8988T (cell line): ENCODE data around the gene TMED7.

Experiments used
- DNase-seq: peaks from one replicate; pipeline ENCODE4 v3.0.0; 2011

The TMED7 gene

GRCh38 chr5:115626445-115626823 lies 598 bp upstream of the TMED7 start:
- DNase-seq = no peak

- no peak for DNase-seq
These were observed 842 bp downstream of the TMED7 start for GRCh38 chr5:115624994-115625393.

DNA sequence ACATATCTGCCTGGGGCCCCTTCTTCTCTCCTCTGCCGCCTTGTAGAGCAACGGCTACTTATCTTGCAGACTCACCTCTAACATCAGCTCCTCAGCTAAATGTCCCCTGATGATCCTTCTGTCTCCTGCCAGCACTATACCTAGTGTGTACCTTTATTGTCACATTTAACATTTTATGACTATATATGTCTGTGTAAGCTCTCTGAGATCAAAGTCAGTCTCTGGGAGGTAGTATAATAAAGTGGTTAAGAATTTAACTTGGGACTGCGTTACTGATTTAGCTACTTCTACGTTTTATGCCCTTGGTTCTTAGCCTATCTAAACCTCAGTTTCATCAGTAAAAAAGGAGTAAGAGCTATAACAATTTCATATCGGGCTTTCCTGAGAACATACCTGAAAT lies 2.2 kb downstream of the TMED7 start:
- no peak for DNase-seq

- DNase-seq = no peak
These were observed 4.4 kb downstream of the TMED7 start for GRCh38 chr5:115621365-115621900.

DNA sequence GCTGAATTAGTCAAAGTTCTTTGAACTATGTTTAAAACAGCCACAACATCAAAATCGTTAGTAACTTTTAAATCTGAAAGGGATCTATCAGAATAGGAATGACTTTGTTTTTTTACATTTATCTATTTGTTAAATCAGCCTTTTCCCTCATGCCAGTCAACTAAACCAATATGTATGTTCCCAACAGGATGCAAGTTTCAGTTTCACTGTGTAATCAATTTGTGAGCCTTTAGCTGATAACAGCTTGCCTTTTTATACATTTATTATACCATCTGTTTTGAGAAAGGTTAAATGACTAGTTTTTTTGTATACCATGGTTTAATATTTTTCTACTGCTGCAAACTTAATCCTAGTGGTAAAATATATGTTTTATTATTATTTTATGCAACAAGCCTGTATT lies 8.9 kb downstream of the TMED7 start:
- no peak for DNase-seq

GRCh38 chr5:115616472-115616871 lies 9.4 kb downstream of the TMED7 start:
- DNase-seq = no peak

DNA sequence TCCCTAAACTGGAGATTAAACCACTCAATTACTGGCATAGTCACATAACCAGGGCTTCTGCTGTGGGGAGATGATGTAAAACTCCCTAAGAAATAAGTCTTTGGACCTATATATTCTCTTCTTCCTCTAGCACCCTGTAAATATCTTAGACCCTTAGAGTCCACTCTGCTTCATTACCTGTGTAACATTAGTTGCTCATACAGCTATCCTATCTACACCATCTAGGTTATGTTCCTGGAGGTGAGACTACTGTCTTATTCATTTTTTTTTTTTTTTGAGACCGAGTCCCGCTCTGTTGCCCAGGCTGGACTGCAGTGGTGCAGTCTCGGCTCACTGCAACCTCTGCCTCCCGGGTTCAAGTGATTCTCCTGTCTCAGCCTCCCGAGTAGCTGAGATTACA lies 14.0 kb downstream of the TMED7 start:
- DNase-seq = no peak

GRCh38 chr5:115607935-115608334 lies 17.9 kb downstream of the TMED7 start:
- DNase-seq = no peak

GRCh38 chr5:115605436-115605835 lies 20.4 kb downstream of the TMED7 start:
- DNase-seq = no peak

GRCh38 chr5:115602591-115603125 lies 23.2 kb downstream of the TMED7 start:
- no peak for DNase-seq

GRCh38 chr5:115601701-115602590 lies 23.9 kb downstream of the TMED7 start, which contains the start of gene TICAM2:
Gene TICAM2 (minus strand): TSS chr5:115602479. CDS start chr5:115581256, 21,223 bp downstream.
- peak; percentile 43 for DNase-seq

- no peak for DNase-seq
These were observed 25.1 kb downstream of the TMED7 start for GRCh38 chr5:115600766-115601165.

DNA sequence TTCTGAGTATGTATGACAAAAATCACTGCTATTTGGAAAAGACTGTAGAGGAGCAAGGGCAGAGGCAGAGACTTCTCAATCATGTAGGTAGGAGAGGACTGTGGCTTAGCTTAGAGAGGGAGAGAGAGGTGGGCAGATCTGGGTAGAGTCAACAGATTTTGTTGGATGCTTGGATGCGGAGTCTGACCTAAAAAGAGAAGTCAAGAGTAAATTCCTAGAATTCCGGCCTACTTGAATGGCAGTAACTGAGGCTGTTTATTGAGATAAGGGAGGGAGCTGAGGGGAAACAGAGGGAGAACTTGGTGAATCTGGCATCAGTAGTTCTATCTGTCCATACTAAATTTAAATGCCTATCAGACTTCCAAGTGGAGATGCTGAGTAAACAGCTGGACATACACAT lies 25.9 kb downstream of the TMED7 start:
- DNase-seq = no peak

- DNase-seq = no peak
These were observed 26.3 kb downstream of the TMED7 start for GRCh38 chr5:115599502-115599901.

DNA sequence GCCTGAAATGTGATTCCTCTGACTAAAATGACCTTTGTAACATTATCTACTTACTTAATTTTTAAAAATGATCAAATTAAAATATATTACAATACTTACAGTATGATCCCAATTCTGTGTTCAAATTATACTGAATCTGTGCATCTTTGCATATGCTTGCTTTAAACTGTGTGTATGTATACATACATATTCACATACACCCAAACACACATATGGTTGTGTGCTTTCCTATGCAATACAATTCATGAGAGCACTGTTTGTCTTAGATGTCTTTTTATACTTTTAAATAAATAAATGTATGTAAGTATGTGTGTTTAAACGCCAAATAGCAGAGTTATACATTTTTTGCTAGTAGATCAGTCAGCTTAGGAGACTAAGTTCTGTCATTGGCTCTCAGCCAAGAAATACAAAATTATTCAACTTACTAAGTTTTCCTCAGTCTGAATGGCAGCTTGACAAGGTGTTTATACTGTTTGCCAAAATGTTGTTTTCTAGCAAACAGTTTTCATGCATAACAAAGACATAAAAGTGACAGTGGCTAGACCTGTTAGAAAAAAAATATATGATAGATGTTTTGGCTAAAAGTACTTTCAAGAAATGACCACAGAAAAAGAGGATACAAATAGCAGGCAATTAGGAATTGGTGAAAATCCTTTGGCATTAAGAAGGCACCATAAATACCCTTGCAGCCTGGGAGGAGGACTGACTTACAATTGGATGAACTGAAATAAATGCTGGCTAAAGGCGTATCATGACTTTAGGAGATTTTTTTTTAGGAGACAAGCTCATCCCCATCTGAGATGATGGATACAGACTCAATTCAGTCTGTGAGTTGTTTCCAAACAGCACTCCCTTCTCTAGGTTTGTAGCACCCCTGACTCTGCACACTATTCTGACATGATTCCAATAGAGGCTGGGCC lies 31.4 kb downstream of the TMED7 start:
- DNase-seq = no peak

DNA sequence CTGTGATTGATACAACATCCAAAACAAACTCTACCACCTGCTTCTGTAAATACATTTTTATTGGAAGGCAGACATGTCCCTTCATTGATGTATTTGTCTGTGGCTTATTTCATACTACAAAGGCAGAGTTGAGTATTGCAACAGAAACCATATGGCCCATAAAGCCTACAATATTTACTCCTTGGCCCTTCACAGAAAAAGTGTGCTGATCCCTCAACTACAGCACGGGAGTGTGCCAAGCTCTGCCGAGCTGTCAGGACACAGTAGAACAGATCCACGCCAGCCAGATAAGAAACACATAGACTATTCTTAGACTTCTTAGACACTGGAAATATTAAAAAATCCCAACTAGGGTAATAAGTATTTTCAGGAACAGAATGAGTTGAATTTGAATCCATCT lies 36.8 kb downstream of the TMED7 start:
- no peak for DNase-seq

GRCh38 chr5:115588640-115589039 lies 37.2 kb downstream of the TMED7 start:
- DNase-seq = no peak

DNA sequence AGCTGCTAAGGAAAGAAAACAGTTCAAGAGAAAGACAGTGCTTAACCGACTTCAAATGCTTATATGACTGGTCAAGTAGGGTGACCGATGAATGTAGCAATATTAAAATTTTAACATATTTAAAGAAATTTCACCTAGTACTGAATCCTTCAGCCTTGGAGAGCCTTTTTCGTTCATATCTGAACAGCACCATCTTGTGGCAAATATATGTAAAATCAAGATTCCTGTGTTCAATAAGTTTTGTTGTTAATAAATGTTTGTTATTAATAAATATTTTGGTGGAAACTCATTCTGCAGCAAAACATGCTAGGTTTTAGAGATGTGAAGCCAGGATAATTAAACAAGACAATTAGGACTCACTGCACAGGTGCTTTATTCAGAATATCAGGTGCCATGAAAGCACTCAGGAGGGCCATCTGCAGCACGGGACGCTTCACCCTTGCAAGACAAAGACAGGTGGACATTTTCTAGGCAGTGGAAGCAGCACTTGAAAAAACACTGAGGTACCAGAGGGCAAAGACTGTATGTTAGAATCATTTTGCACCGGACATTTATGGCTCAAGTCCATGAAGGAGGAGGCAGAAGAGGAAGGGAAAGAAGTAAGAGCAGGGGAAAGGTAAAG lies 39.2 kb downstream of the TMED7 start:
- no peak for DNase-seq

GRCh38 chr5:115585265-115585664 lies 40.6 kb downstream of the TMED7 start:
- DNase-seq = no peak

GRCh38 chr5:115584501-115584900 lies 41.3 kb downstream of the TMED7 start:
- DNase-seq = no peak

- DNase-seq = no peak
These were observed 42.4 kb downstream of the TMED7 start for GRCh38 chr5:115583474-115583873.

DNA sequence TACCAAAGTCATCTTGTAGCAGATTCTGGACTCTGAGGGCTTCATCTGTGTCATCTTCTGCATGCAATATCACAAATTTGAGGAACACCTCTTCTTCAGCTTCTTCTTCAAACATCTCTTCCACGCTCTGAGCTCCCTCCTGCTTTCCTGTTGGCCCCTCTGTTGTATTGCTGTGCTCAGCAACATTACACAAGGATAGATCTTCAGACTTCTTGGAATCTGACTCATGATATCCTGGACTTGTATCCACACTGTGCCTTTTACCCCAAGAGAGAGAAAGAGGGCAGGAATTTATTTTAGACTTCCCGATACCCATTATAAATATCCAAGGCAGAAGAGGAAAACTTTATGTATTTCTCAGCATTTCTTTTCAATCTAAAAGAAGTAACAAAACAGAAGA lies 44.9 kb downstream of the TMED7 start:
- no peak for DNase-seq

- no peak for DNase-seq
These were observed 46.1 kb downstream of the TMED7 start for GRCh38 chr5:115579747-115580173.
